ENCODE results near the gene OR4D1.

OR4D1 gene

GRCh38 chr17:58193641-58194255 lies 45.6 kb downstream of the OR4D1 start:
- DNase-seq (ENCODE audit: low read depth), result no peak

- DNase-seq (ENCODE audit: low read depth), result no peak
Measured at GRCh38 chr17:58195518-58196123, 47.4 kb downstream of the OR4D1 start.

- DNase-seq (ENCODE audit: low read depth), result no peak
Measured at GRCh38 chr17:58196610-58197009, 48.4 kb downstream of the OR4D1 start.

GRCh38 chr17:58200024-58200633 lies 51.9 kb downstream of the OR4D1 start:
- DNase-seq (ENCODE audit: low read depth), result peak; percentile 37

DNA sequence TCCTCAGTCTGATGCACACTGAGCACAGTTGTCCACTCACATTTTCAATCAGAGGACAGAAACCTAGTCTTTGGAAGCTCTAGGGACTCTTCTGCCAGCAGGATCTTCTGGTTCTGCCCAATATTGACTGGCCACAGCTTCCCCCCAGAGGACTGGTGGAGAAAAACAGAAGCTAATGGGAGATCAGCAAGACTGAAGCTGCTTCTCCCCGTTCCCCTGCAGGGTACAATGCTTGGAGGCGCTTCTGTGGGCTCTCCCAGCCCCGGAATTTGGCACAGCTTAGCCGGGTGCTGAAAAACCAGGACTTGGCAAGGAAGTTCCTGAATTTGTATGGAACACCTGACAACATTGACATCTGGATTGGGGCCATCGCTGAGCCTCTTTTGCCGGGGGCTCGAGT lies 54.7 kb downstream of the OR4D1 start:
- DNase-seq (ENCODE audit: low read depth), result no peak

DNA sequence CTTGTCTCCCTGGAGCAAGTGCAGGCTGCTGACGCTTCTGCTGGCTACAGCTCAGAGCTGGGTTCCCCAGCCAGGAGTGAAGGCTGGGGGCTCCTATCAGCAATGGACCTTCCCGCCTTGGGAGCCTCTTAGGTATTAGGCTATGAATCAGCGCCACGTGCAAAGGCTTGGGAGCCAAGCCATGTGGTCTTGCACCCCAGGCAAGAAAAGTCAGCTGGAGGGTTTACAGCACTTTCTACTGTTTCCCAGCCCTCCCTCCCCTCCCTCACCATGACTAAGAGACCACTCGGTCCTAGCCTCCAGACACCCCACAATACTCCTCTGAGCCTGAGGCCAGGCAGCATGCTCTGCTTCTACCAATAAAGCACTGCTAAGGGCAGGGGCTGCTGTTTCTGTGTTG lies 56.6 kb downstream of the OR4D1 start:
- no peak for DNase-seq (ENCODE audit: low read depth)

DNA sequence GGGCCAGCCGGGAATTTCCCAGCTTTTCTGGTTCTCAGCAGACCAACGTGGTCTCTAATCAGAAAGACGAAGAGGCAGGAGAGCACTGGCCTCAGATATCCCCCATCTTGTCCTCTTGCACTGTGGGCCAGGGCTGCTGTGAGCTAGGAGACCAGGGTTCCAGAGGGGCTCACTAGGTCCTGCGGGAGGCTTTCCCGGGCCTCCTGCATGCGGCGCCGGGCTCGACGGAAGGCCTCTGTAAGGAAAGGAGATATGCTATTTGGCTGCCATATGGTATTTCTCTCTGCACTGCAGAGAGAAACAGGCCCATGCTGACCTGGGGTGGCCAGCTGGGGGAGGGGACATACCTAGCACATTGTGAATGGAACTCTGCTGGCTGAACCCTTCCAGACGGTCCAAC lies 57.8 kb downstream of the OR4D1 start:
- no peak for DNase-seq (ENCODE audit: low read depth)

- DNase-seq (ENCODE audit: low read depth), result no peak
Measured at GRCh38 chr17:58207451-58207850, 59.3 kb downstream of the OR4D1 start.

- no peak for DNase-seq (ENCODE audit: low read depth)
Measured at GRCh38 chr17:58208344-58208743, 60.2 kb downstream of the OR4D1 start.

Data from stimulated activated CD8-positive, alpha-beta memory T cell treated with anti-CD3 and anti-CD28 coated beads, Interleukin-4, amount 100 ng/mL, for 24 hours (primary cell).